Measurements from ENCODE around the gene ANKRD29. TPM values are rescaled to one million over a fixed set of nuclear protein-coding genes. Genes with fewer than 3 reads are reported as not detected.

ANKRD29 gene
- polyA plus RNA-seq, 1 donor (not counting 4 experiments of a cell fraction or from before 2014, with no cell fraction given), result 3.7 TPM

GRCh38 chr18:23669202-23669766 lies 6.6 kb upstream of the ANKRD29 start:
- Histone ChIP-seq H3K27me3 (ENCODE audit: control insufficient read depth, extremely low read depth, insufficient read depth, low read length) (no peaks in the 10 kb centered on the region), H3K4me2 (ENCODE audit: control insufficient read depth, extremely low read depth, insufficient read depth, low read depth, low read length) (no peak overlapping the region), H3K4me3 (ENCODE audit: control insufficient read depth in 2 of 3, extremely low read depth in 1 of 3, insufficient read depth in 2 of 3, low read depth in 1 of 3, low read length in 3 of 3) (no peak overlapping the region), H3K9me1 (ENCODE audit: control insufficient read depth, extremely low read depth, insufficient read depth, low read length) (no peaks in the 10 kb centered on the region), H3K36me3 (ENCODE audit: control insufficient read depth in 2 of 2, extremely low read depth in 1 of 2, insufficient read depth in 2 of 2, low read length in 2 of 2) (no peaks in the 10 kb centered on the region), H3K9ac (ENCODE audit: control insufficient read depth, extremely low read depth, insufficient read depth, low read length) (no peak overlapping the region), H3K4me1 (ENCODE audit: control insufficient read depth, extremely low read depth, insufficient read depth, low read length) (peaks cover 10% of the 10 kb centered on the region), H3K79me2 (ENCODE audit: control insufficient read depth, insufficient read depth, low read length) (no peaks in the 10 kb centered on the region), H4K20me1 (ENCODE audit: control insufficient read depth, extremely low read depth, insufficient read depth, low read length) (no peaks in the 10 kb centered on the region), H3K27ac (ENCODE audit: control insufficient read depth, insufficient read depth, low read length) (no peak overlapping the region), H2AFZ (ENCODE audit: control insufficient read depth, low read length) (no peak overlapping the region), H3K9me3 (ENCODE audit: control insufficient read depth, low read depth, low read length) (no peaks in the 10 kb centered on the region)
- FAIRE-seq, result no peak
- TF ChIP-seq EZH2 (IDR thresholded peaks at IDR 0.05; ENCODE audit: low read length) (no peak), CTCF (optimal IDR thresholded peaks at IDR 0.05 in 1 of 3, IDR thresholded peaks at IDR 0.05 in 1 of 3, conservative IDR thresholded peaks at IDR 0.05 in 1 of 3; ENCODE audit: extremely low read depth in 1 of 3, insufficient read depth in 2 of 3, low read length in 3 of 3) (no peak)
- DNase-seq (ENCODE audit: low read depth, low spot score), result no peak
- dilution Hi-C loops (cut with MboI; ENCODE audit: extremely low pct_ligation_motif_present, low sequenced_read_pairs), result no loop called here

GRCh38 chr18:23668731-23669130 lies 6.0 kb upstream of the ANKRD29 start:
- H3K36me3 ChIP-seq (ENCODE audit: control insufficient read depth in 2 of 2, extremely low read depth in 1 of 2, insufficient read depth in 2 of 2, low read length in 2 of 2), result no peaks in the 10 kb centered on the region
- no peaks in the 10 kb centered on the region for H3K79me2 ChIP-seq (ENCODE audit: control insufficient read depth, insufficient read depth, low read length)
- DNase-seq (ENCODE audit: low read depth, low spot score), result no peak
- no peak overlapping the region for H3K4me3 ChIP-seq (ENCODE audit: control insufficient read depth in 2 of 3, extremely low read depth in 1 of 3, insufficient read depth in 2 of 3, low read depth in 1 of 3, low read length in 3 of 3)
- dilution Hi-C loops (cut with MboI; ENCODE audit: extremely low pct_ligation_motif_present, low sequenced_read_pairs), result no loop called here
- H2AFZ ChIP-seq (ENCODE audit: control insufficient read depth, low read length), result no peak overlapping the region
- FAIRE-seq, result no peak
- no peak overlapping the region for H3K9ac ChIP-seq (ENCODE audit: control insufficient read depth, extremely low read depth, insufficient read depth, low read length)
- H4K20me1 ChIP-seq (ENCODE audit: control insufficient read depth, extremely low read depth, insufficient read depth, low read length), result no peaks in the 10 kb centered on the region
- no peaks in the 10 kb centered on the region for H3K9me1 ChIP-seq (ENCODE audit: control insufficient read depth, extremely low read depth, insufficient read depth, low read length)
- no peak overlapping the region for H3K27ac ChIP-seq (ENCODE audit: control insufficient read depth, insufficient read depth, low read length)
- TF ChIP-seq CTCF (optimal IDR thresholded peaks at IDR 0.05 in 1 of 3, IDR thresholded peaks at IDR 0.05 in 1 of 3, conservative IDR thresholded peaks at IDR 0.05 in 1 of 3; ENCODE audit: extremely low read depth in 1 of 3, insufficient read depth in 2 of 3, low read length in 3 of 3), result no peak
- no peak for TF ChIP-seq EZH2 (IDR thresholded peaks at IDR 0.05; ENCODE audit: low read length)
- H3K4me1 ChIP-seq (ENCODE audit: control insufficient read depth, extremely low read depth, insufficient read depth, low read length), result peaks cover 6% of the 10 kb centered on the region
- no peaks in the 10 kb centered on the region for H3K9me3 ChIP-seq (ENCODE audit: control insufficient read depth, low read depth, low read length)
- no peaks in the 10 kb centered on the region for H3K27me3 ChIP-seq (ENCODE audit: control insufficient read depth, extremely low read depth, insufficient read depth, low read length)
- H3K4me2 ChIP-seq (ENCODE audit: control insufficient read depth, extremely low read depth, insufficient read depth, low read depth, low read length), result peak overlapping the region; percentile 18

All from keratinocyte (primary cell).